Renal cortical epithelial cell (primary cell): ENCODE results near the gene HRH1. TPM values are rescaled to one million over a fixed set of nuclear protein-coding genes. Genes with fewer than 3 reads are reported as not detected.
A peak's percentile ranks its signal among the peaks of the same experiment; 100 is the strongest.

ENCODE experiments used
- DNase-seq: peaks from one replicate; pipeline ENCODE4 v3.0.0-alpha.2; 2011; ENCODE audit warnings: low read depth
- total RNA-seq: library from RNA; depleted of rRNA; stranded (reverse); fragments of >200 nt; gene quantifications from 2 replicates; pipeline ENCODE4 v1.2.3, GENCODE V29; 2014

The HRH1 gene
- total RNA-seq, 1 donor from 2014 or later, result 80.7 TPM

DNA sequence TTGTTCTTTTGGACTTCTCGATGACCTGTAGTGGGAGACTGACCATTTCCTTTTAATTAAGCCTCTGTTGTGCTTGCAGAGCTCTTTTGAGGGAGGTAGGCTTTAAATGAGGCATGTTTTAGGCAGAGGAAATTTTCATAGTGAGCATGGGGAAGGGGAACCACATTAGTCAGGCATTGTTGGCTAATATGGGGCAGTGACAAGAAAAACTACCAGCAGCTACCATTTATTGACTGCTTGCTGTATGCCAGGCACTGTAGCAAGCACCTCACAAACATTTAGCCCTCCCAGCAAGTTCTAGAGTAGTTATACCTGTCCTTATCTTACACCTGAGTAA is 128.8 kb downstream of the HRH1 start:
- DNase-seq, result no peak

GRCh38 chr3:11284011-11284410 is 129.7 kb downstream of the HRH1 start:
- DNase-seq, result no peak

GRCh38 chr3:11285471-11285870 is 131.2 kb downstream of the HRH1 start:
- DNase-seq, result no peak

GRCh38 chr3:11287404-11287803 is 133.1 kb downstream of the HRH1 start:
- DNase-seq, result no peak

GRCh38 chr3:11288021-11288491 is 133.8 kb downstream of the HRH1 start:
- DNase-seq, result no peak

GRCh38 chr3:11288786-11289637 is 134.7 kb downstream of the HRH1 start:
- peak; percentile 94 for DNase-seq

DNA sequence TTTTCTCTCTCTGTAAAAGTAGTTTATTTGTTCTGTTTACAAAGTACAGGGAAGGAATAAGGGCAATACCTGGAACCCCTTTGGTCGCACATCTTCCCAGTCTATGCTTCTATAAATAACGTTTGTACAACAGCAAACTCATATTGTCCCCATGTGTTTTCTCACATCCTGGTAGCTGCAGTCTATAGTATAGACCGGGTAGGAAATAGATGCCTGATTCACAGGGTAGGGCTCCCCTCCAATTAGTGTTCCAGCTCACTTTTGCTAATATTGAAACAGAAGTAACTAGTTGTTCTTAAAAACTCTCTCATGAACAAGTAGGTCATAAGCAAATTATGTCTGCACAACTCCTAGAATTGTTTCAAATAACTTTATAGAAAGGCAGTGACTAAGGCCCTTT is 135.6 kb downstream of the HRH1 start:
- no peak for DNase-seq

DNA sequence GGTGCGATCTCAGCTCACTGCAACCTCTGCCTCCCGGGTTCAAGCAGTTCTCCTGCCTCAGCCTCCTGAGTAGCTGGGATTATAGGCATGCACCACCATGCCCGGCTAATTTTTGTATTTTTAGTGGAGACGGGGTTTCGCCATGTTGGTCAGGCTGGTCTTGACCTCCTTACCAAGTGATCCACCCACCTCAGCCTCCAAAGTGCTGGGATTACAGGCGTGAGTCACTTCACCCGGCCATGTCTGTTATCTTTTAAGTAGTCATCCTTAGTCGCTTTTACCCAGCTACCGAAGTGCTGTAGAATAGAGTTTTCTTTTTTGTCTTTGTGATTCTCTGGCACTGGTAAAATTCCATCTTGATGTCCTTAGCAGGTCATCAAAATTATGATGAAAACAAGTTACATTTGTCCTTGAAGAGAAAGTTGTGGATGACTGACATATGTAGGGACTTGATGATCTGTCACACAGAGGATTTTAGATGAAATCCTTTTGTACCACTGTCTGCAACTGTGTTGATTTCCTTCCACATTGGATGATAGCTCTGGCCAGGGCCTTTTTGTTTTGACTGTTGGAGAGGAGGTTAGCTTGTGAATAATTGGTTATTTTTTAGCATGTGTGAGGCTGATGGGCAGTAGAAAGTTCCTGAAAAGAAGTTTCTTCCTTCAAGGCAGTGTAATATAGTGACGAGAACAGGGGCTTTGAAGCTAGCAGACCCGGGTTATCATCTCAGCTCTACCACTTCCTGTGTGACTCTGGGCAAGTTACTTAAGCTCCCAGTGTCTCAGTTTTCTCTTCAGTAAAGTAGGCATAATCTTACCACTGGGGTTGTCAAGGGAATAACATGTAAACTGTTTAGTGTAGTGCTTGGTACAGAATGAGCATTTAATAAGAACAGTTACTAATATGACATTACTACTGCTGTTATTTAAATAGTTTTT is 136.7 kb downstream of the HRH1 start:
- no peak for DNase-seq

- DNase-seq, result no peak
These were observed 137.5 kb downstream of the HRH1 start for GRCh38 chr3:11291808-11292207.

GRCh38 chr3:11297126-11297525 is 142.8 kb downstream of the HRH1 start:
- DNase-seq, result no peak

DNA sequence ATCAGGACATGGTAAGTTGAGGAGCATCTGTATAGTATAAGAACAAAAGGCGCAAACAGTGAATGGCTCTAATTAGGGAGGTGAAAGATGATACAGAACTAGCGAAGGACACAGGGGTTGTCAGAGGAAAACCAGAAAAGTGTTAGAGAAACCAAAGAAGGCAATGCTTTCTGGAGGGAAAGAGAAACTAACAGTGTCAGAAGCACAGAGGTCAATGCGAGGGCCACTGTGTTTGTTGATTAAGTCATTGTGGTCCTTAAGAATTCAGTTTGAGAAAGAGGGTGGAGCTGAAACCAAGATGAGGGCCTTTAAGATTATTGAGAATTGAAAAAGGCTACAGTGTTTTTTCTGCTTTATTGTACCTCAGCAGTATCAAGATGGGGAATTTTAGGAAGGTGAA is 146.7 kb downstream of the HRH1 start:
- peak; percentile 23 for DNase-seq

GRCh38 chr3:11302444-11302843 is 148.2 kb downstream of the HRH1 start:
- DNase-seq, result no peak

DNA sequence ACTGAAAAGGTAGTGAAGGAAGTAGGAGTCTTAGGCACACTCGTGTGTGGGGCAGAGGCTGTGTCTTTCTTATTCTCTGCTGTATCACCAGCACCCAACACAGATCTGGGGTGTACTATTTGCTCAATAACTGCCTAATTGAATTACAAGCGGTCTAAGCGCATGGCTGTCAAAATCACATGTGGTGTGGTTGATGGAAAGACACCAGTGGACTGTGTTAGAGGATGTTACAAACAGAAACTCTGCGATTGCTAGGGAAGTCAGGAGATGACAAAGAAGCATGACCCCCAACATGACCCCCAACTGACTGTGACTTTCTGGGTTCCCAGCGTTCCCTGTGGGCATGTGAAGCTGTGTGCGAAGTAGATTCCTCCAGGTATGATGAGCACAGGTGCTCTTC is 149.9 kb downstream of the HRH1 start:
- no peak for DNase-seq

DNA sequence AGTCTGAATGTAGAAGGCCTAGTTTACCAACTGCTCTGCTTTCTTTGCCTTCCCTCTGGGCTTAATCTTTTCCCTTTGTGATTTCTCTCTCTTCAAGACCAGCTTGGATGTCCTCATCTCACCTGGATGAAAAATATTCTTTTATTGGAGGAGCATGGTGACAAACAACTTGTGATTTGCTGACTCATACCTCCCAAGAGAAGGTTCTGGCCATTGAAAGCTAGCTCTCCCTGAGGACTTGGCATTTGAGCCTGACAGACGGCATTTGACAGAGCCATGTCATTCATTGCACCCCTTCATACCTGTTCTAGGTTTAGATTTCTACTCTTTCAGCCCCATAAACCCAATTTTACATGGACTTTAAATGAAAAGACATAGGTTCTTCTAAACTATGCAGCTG is 151.2 kb downstream of the HRH1 start:
- DNase-seq, result peak; percentile 89

GRCh38 chr3:11306817-11307589 is 152.7 kb downstream of the HRH1 start:
- no peak for DNase-seq

GRCh38 chr3:11307830-11308432 is 153.6 kb downstream of the HRH1 start:
- DNase-seq, result no peak

DNA sequence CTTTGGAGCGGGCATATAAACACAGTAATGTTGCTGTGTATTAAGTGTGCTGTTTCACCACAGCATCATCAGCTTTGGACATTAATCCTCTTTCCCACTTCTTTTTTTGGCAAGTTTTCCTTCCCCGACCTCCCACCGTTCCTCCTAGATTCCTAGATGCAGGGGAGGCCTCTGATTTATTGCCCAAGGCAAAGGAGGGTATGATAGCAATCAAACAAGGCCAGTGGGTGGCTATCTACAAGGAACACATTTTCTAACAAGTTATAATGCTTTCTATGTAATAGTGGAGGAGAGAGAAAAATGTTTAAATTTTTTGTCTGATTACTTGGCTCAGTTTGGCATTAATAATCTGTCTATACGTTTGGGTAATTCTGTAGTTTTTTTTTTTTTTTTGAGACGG is 156.0 kb downstream of the HRH1 start:
- DNase-seq, result no peak

GRCh38 chr3:11312166-11312565 is 157.9 kb downstream of the HRH1 start:
- DNase-seq, result no peak
